ENCODE measurements around the gene CHST11. TPM values are rescaled to one million over a fixed set of nuclear protein-coding genes. Genes with fewer than 3 reads are reported as not detected.

CHST11 gene
- total and polyA plus RNA-seq, 10 of the 15 experiments (the other 5 are each of a cell fraction or from before 2014, with no cell fraction given), result 1.9 to 38.1 (median 17.2) TPM

GRCh38 chr12:104665296-104665695 lies 208.5 kb downstream of the CHST11 start (continued):
- TF ChIP-seq SKIL (IDR thresholded peaks at IDR 0.05; ENCODE audit: low read depth, poor library complexity, severe bottlenecking), result no peak

GRCh38 chr12:104667139-104667538 lies 210.4 kb downstream of the CHST11 start:
- in situ Hi-C loops (cut with MboI) (no loop called here), intact Hi-C loops (cut with micrococcal nuclease; ENCODE audit: unreplicated experiment) (no loop called here)
- Histone ChIP-seq H3K9me3 (replicated peaks; ENCODE audit: control insufficient read depth, insufficient read depth, low read length) (no peaks in the 10 kb centered on the region), H3K79me2 (ENCODE audit: control insufficient read depth, insufficient read depth, low read length) (peaks cover 15% of the 10 kb centered on the region), H3K4me3 (no peak overlapping the region), H2AFZ (ENCODE audit: control insufficient read depth, low read depth, low read length) (no peak overlapping the region), H3K4me1 (ENCODE audit: control insufficient read depth, insufficient read depth, low read length) (peaks cover 39% of the 10 kb centered on the region), H4K20me1 (ENCODE audit: control insufficient read depth, insufficient read depth) (no peaks in the 10 kb centered on the region), H3K27ac (ENCODE audit: control insufficient read depth, insufficient read depth) (no peak overlapping the region), H3K27me3 (replicated peaks in 1 of 2; ENCODE audit: control insufficient read depth in 2 of 2, insufficient read depth in 2 of 2, low read length in 1 of 2) (no peaks in the 10 kb centered on the region), H3K4me2 (ENCODE audit: control insufficient read depth, insufficient read depth) (no peak overlapping the region), H3K9ac (ENCODE audit: control insufficient read depth, insufficient read depth, low read length) (no peak overlapping the region), H3K36me3 (ENCODE audit: control insufficient read depth in 2 of 2, insufficient read depth in 2 of 2, low read length in 1 of 2) (peaks cover 0 to 1% of the 10 kb centered on the region in 2 experiments; a peak in 2 of 4 replicates)
- 97% methylated on average over 7 of the region's 7 CpGs for WGBS (ENCODE audit: insufficient coverage, insufficient replicate concordance, low lambda C conversion rate, missing lambda C conversion rate)
- ChIA-PET CTCF (interaction anchor here (1.8 kb wide), 1 partner anchor 285 kb away, joined by 7 read pairs; no protein-coding TSS in a partner anchor), POLR2A (interaction anchor here (0.6 to 1.2 kb wide), 4 partner anchors 20 to 98 kb away, joined by 3 to 5 read pairs (median 3); no protein-coding TSS in a partner anchor), SMC1A (ENCODE audit: uncharacterized antibody, unreplicated experiment) (interaction anchor here (0.5 to 1.8 kb wide), 7 partner anchors 12 to 285 kb away, joined by 3 to 6 read pairs (median 4); no protein-coding TSS in a partner anchor), RAD21 (ENCODE audit: unreplicated experiment) (interaction anchor here (0.6 to 6.1 kb wide), 5 partner anchors 12 to 209 kb away, joined by 3 to 42 read pairs (median 3); partner anchors contain the start of gene CHST11)
- ATAC-seq (no peak), DNase-seq (ENCODE audit: low read depth, low spot score) (no peak), FAIRE-seq (no peak)
- TF ChIP-seq SRF (IDR thresholded peaks at IDR 0.05; ENCODE audit: low read depth in 2 of 2, low read length in 2 of 2), result no peak
- TF ChIP-seq CEBPB (IDR thresholded peaks at IDR 0.05; ENCODE audit: borderline replicate concordance in 1 of 2, low read depth in 2 of 2, low read length in 2 of 2), result no peak
- BruUV-seq (replicated peaks), result no TSS peak
